Measurements from ENCODE around the gene TLR1.
"Not testable (repeated sequence)": the region's sequence is repeated elsewhere in the genome, so short reads cannot be mapped to it uniquely, and the experiment has no call there.

Gene TLR1

GRCh38 chr4:38783109-38783460 lies 21.5 kb downstream of the TLR1 start:
- no peak overlapping the region for H3K4me3 ChIP-seq (ENCODE audit: low read depth, low read length)
- DNase-seq (ENCODE audit: low read depth), result no peak
- no peak for TF ChIP-seq CTCF (conservative IDR thresholded peaks at IDR 0.05; ENCODE audit: low read depth, low read length)

GRCh38 chr4:38782452-38783108 lies 22.0 kb downstream of the TLR1 start, which contains the start of gene TLR10:
TSS of gene TLR10 (minus strand) at chr4:38782990. CDS start at chr4:38775590, 7,400 bp downstream.
- DNase-seq (ENCODE audit: low read depth), result peak; percentile 73
- TF ChIP-seq CTCF (conservative IDR thresholded peaks at IDR 0.05; ENCODE audit: low read depth, low read length), result peak; percentile 70
- no peak within 1 kb of the TSS for H3K4me3 ChIP-seq (ENCODE audit: low read depth, low read length)

DNA sequence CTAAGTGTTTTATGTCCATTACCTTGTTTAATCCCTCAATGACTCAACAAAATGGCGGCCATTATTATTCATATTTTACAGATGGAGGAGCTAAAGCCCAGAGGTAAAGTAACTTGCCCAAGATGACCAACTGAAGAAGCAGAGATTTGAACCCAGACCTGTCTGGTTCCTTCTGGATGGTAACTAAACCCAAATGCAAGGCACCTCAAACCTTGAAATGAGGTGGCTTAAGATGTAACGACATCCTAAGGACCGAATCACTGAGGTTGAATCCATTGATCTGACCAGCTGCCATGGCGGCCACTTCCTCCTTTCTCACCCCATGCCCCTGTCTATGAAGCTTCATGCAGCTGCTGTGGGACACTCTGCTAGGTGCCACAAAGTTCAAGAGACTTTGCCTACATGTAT lies 22.7 kb downstream of the TLR1 start:
- H3K4me3 ChIP-seq (ENCODE audit: low read depth, low read length), result no peak overlapping the region
- no peak for DNase-seq (ENCODE audit: low read depth)
- no peak for TF ChIP-seq CTCF (conservative IDR thresholded peaks at IDR 0.05; ENCODE audit: low read depth, low read length)

DNA sequence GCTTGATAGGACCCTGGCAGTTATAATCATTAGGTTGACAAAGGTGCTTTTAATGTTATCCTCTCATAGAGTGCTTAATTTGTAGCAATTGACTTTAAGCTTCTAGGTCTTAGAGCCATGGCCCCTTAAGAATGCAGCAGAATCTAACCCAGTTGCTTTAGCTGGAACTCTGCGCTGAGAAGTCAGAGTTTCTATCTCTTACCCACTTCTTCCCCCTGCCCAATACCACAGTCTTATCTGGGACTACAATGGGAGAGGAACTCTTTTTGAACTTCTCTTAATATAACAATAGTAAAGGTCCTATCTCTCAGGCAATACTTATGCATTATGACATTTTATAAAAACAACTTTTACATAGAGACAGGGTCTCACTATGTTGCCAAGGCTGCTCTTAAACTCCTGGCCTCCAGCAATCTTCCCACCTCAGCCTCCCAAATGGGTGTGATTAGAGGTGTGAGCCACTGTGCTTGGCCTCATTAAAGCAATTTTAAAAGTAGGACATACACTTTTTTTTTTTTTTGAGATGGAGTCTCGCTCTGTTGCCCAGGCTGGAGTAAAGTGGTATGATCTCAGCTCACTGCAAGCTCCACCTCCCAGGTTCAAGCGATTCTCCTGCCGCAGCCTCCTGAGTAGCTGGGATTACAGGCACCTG lies 23.6 kb downstream of the TLR1 start:
- no peak overlapping the region for H3K4me3 ChIP-seq (ENCODE audit: low read depth, low read length)
- DNase-seq (ENCODE audit: low read depth), result no peak
- no peak for TF ChIP-seq CTCF (conservative IDR thresholded peaks at IDR 0.05; ENCODE audit: low read depth, low read length)

GRCh38 chr4:38779790-38780189 lies 24.8 kb downstream of the TLR1 start:
- no peak for TF ChIP-seq CTCF (conservative IDR thresholded peaks at IDR 0.05; ENCODE audit: low read depth, low read length)
- no peak overlapping the region for H3K4me3 ChIP-seq (ENCODE audit: low read depth, low read length)
- no peak for DNase-seq (ENCODE audit: low read depth)

DNA sequence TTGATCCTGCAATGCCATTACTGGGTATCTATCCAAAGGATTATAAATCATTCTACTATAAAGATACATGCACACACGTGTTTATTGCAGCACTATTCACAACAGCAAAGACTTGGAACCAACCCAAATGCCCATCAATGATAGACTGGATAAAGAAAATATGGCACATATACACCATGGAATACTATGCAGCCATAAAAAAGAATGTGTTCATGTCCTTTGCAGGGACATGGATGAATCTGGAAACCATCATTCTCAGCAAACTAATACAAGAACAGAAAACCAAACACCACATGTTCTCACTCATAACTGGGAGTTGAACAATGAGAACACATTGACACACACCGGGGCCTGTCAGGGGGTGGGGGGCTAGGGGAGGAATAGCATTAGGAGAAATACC lies 26.7 kb downstream of the TLR1 start:
- not testable (repeated sequence) for DNase-seq (ENCODE audit: low read depth); H3K4me3 ChIP-seq (ENCODE audit: low read depth, low read length)

GRCh38 chr4:38775326-38775725 lies 29.3 kb downstream of the TLR1 start:
- no peak for DNase-seq (ENCODE audit: low read depth)
- TF ChIP-seq CTCF (conservative IDR thresholded peaks at IDR 0.05; ENCODE audit: low read depth, low read length), result no peak

More at GRCh38 chr4:38775326-38775725, 29.3 kb downstream of the TLR1 start:
- no peak overlapping the region for H3K4me3 ChIP-seq (ENCODE audit: low read depth, low read length)
